Fibroblast of the aortic adventitia (primary cell): ENCODE measurements around the gene STK39. TPM values are rescaled to one million over a fixed set of nuclear protein-coding genes. Genes with fewer than 3 reads are reported as not detected.
A peak's percentile ranks its signal among the peaks of the same experiment; 100 is the strongest.

Experiments
- DNase-seq: peaks from one replicate; pipeline ENCODE4 v3.0.0-alpha.2; 2010; ENCODE audit warnings: low read depth
- H3K4me3 ChIP-seq: 2 replicates; pipeline ENCODE4 v1.5.1; 2011; ENCODE audit warnings: low read depth, mild to moderate bottlenecking, control low read depth, low read length, moderate library complexity
- CTCF ChIP-seq: IDR thresholded peaks from 2 replicates; pipeline ENCODE4 v1.5.1; 2011; ENCODE audit warnings: mild to moderate bottlenecking, low read length, control low read depth, inconsistent platforms; ENCODE audit not compliant: insufficient read depth
- total RNA-seq: library from RNA; depleted of rRNA; stranded (reverse); fragments of >200 nt; gene quantifications from 2 replicates; pipeline ENCODE4 v1.2.3, GENCODE V29; 2012; ENCODE audit warnings: low replicate concordance

Gene STK39
- total RNA-seq, 1 donor: 31.0 TPM

DNA sequence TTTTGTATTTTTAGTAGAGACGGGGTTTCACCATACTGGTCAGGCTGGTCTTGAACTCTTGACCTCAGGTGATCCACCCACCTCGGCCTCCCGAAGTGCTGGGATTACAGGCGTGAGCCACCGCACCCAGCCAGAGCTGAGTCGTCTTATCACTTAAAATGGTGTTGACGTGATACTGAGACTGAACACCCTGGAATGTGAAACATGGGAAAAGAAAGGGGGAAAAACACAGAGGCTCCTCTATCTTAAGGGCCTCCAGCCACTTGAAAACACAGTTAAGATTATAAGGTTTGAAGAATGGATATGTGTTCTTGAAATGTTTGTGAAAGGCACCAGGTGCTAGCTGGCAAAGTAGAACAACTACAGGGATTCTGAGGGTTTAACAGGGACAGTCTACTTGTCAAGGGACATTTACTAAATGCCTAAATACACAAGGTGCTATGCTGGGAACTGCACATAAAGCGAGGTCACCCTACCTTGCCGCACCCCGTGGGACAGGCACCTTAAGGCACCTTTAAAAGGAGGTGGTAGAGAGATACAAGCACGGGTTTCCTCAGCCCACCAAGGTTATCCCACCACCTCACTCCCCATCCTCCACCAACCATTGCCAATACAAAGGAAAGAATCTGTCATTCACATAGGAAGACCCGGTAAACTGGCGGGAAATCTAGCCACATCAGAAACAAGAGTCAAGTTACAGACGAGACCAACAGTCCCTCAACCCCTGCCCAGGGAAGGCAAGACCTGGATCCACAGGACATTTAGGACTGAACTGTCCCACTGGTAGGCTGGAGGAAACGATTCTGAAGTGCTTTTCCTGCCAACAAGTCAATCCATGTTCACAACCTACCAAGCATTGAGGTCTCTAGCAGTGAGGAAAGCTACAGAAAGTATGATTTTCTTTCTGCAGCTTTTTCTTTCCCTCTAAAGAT, 43.4 kb downstream of the STK39 start:
- DNase-seq: no peak
- no peak for TF ChIP-seq CTCF
- H3K4me3 ChIP-seq: no peak overlapping the region

- H3K4me3 ChIP-seq: no peak overlapping the region
- no peak for DNase-seq
- TF ChIP-seq CTCF: no peak
Measured at GRCh38 chr2:168201584-168202116, 45.7 kb downstream of the STK39 start.

- H3K4me3 ChIP-seq: no peak overlapping the region
- no peak for TF ChIP-seq CTCF
- no peak for DNase-seq
Measured at GRCh38 chr2:168200930-168201583, 46.3 kb downstream of the STK39 start.

DNA sequence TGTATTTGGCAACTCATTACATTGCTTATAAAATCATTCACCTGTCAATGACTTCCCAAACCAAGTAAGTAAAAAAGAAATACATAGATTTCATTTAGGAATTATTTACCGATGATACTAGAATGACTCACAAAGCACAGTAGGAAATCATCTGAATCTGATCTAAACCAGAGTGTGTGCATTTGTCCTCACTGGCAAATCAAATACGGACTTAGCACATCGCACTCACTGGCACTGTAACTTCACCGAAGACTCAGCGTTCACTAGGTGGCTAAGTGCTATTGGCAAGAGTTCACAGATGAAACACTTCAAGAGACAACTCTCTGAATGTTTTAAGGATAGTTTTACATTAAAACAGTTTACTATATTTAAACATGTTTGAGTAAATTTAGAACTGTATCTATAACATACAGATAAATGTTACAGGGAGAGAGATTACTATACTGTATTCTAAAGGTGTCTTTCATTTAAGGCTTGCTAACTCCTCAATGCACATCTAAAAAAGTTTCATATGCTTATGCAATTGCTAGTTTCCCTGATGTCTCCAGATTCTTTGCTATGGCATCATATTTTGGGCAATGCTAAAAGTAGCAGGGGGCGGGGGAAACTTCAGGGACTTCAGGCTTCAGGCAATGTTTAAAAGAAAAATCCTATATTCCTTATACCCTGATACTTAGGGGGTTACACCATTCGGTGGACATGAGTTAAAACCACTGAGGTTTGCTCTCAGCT, 48.8 kb downstream of the STK39 start:
- DNase-seq: peak; percentile 64
- H3K4me3 ChIP-seq: no peak overlapping the region
- no peak for TF ChIP-seq CTCF

DNA sequence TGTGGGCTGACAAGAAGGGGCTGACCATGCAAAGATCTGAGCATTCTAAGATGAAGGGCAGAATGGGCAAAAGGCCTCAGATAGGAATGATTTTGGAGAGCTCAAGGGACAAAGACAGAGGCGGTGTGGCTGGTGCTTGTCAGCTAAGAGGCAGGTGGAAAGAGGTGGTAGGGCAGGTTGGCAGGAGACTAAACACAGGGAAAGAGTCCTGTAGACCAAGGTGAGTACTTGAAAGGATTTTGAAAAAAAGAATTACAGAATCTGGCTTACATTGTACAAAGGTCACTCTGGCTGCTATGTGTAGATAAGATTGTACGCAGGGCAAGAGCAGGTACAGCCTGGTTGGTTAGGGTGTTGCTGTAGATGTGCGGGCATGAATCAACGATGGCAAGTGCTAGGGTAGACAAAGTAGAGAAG, 50.6 kb downstream of the STK39 start:
- TF ChIP-seq CTCF: no peak
- H3K4me3 ChIP-seq: no peak overlapping the region
- DNase-seq: no peak

DNA sequence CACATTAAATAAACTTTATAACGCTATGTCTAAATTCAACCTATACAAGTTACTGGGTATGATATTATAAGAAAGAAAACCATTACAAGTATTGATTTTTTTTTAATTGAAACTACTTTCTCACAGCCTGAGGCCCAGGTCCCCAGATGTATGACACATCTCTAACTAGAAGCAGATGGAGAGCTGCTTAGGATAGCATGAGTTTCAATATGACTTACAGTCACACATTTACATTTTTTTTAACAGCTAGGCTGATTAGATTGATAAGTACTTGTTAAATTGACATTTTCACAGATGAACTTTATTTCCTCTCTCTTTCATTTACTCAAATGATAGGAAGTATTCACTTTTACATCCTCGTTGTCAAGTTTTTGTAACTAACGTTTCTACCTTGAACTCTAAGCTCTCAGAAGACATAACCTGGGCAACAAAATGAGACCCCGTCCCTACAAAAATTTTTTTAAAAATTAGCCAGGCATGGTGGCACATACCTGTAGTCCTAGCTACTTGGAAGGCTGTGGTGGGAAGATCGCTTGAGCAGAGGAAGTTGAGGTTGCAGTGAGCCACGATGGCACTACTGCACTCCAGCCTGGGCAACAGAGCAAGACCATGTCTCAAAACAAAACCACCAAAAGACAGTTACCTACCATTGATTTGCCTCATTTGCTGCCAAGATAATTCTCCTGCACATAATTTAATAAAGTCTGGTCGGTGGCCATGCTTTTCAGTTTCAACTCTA, 52.4 kb downstream of the STK39 start:
- TF ChIP-seq CTCF: no peak
- no peak for DNase-seq
- no peak overlapping the region for H3K4me3 ChIP-seq
